ENCODE measurements around the gene XCL2. TPM values are rescaled to one million over a fixed set of nuclear protein-coding genes. Genes with fewer than 3 reads are reported as not detected.

The XCL2 gene
- total and polyA plus RNA-seq, 2 of the 8 experiments (the other 6 are each of a cell fraction or from before 2014, with no cell fraction given), result not detected

DNA sequence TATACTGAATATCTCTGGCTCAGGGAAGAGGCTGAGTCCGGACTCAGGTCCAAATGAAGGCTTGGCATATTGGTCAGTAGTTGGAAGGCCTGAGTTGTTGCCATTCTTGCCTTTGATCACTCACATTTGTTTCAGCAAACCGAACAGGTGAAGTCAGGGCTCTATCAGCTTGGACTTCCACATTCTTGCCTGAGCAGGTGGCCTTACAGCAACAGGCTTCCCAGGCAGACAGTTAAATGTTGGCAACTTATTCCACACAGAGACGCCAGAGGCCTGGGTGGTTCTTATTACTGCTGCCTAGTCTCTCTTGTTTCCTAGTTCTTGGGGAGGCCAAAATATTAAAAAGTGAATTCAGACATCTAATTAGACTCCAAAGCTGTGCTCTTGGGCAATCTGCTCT, 36.6 kb downstream of the XCL2 start (continued):
- TF ChIP-seq BACH1 (IDR thresholded peaks at IDR 0.05; ENCODE audit: low read length) (no peak), RAD21 (IDR thresholded peaks at IDR 0.05 in 1 of 2, conservative IDR thresholded peaks at IDR 0.05 in 1 of 2; ENCODE audit: low read depth in 2 of 2, low read length in 2 of 2) (no peak), RBBP5 (IDR thresholded peaks at IDR 0.05; ENCODE audit: borderline replicate concordance, low read depth, low read length) (no peak), KDM1A (IDR thresholded peaks at IDR 0.05; ENCODE audit: borderline replicate concordance, low read length) (no peak), TAF7 (optimal IDR thresholded peaks at IDR 0.05; ENCODE audit: borderline replicate concordance, low read depth, low read length) (no peak), SP2 (IDR thresholded peaks at IDR 0.05; ENCODE audit: low read length) (no peak)
